Measurements from ENCODE around the gene JCAD.

JCAD gene

GRCh38 chr10:30045961-30046360 is 13.4 kb downstream of the JCAD start:
- no peak for TF ChIP-seq ZFX (IDR thresholded peaks at IDR 0.05; ENCODE audit: borderline replicate concordance)
- TF ChIP-seq, protein P1, sequence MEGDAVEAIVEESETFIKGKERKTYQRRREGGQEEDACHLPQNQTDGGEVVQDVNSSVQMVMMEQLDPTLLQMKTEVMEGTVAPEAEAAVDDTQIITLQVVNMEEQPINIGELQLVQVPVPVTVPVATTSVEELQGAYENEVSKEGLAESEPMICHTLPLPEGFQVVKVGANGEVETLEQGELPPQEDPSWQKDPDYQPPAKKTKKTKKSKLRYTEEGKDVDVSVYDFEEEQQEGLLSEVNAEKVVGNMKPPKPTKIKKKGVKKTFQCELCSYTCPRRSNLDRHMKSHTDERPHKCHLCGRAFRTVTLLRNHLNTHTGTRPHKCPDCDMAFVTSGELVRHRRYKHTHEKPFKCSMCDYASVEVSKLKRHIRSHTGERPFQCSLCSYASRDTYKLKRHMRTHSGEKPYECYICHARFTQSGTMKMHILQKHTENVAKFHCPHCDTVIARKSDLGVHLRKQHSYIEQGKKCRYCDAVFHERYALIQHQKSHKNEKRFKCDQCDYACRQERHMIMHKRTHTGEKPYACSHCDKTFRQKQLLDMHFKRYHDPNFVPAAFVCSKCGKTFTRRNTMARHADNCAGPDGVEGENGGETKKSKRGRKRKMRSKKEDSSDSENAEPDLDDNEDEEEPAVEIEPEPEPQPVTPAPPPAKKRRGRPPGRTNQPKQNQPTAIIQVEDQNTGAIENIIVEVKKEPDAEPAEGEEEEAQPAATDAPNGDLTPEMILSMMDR (IDR thresholded peaks at IDR 0.05): no peak
- H3K27ac ChIP-seq: no peak overlapping the region

DNA sequence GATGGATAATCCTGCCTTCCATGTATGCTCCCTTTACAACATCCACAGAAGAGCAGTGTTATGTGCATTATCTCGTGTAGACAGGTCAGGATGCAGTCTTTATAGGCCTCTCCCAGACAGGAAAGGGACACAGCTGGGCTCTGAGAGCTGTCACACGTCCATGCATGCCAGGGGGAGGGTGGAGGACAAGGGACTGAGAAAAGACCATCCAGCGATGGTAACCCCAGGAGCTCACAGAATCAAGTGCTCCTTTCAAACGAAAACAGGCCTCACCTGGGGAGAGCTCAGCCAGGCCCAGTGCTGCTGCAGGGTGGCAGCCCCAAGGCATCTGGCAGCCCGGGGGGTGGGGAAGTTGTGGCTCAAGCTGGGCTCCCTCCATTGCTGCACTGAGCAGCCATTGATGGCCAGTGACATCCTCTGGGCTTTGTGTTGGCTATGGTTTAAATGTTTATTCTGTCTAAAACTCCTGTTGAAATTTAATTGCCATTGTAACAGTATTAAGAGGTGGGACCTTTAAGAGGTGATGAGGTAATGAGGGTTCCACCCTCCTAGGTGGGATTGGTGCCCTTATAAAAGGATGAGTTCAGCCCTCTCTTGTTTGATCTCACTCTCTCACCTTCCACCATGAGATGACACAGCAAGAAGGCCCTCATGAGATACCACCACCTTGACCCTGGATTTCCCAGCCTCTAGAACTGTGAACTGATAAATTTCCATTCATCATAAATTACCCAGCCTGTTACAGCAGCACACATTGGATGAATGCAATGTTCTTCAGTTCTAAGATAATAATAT is 15.7 kb downstream of the JCAD start:
- TF ChIP-seq, protein P1 (IDR thresholded peaks at IDR 0.05): no peak
- no peak for TF ChIP-seq ZFX (IDR thresholded peaks at IDR 0.05; ENCODE audit: borderline replicate concordance)
- H3K27ac ChIP-seq: no peak overlapping the region

- TF ChIP-seq ZFX (IDR thresholded peaks at IDR 0.05; ENCODE audit: borderline replicate concordance): no peak
- TF ChIP-seq, protein P1 (IDR thresholded peaks at IDR 0.05): no peak
These were observed 16.6 kb downstream of the JCAD start for GRCh38 chr10:30042820-30043219.

GRCh38 chr10:30041196-30042105 is 17.9 kb downstream of the JCAD start:
- TF ChIP-seq, protein P1 (IDR thresholded peaks at IDR 0.05): no peak
- TF ChIP-seq ZFX (IDR thresholded peaks at IDR 0.05; ENCODE audit: borderline replicate concordance): no peak
- H3K27ac ChIP-seq: no peak overlapping the region

More at GRCh38 chr10:30042820-30043219, 16.6 kb downstream of the JCAD start:
- no peak overlapping the region for H3K27ac ChIP-seq

DNA sequence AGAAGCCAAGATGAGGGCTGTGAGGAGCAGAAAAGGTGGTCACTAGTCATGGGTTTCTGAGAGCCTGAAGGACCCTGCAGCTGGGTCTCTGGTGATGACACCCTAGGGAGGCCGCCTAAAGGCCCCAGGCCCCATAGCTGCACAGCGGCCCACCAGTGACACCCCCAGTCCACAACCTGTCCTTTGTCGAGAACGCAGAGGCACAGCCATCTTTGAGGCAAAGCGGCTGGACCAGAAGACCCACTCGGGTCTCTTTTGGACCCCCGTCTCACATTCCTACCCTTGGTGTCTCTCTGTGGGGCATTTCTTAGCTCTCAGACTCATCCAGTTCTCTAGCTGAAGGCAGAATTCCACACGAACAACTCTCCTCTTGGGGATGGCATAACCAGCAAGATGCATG is 18.8 kb downstream of the JCAD start:
- TF ChIP-seq, protein P1 (IDR thresholded peaks at IDR 0.05): no peak
- no peak for TF ChIP-seq ZFX (IDR thresholded peaks at IDR 0.05; ENCODE audit: borderline replicate concordance)
- H3K27ac ChIP-seq: no peak overlapping the region

DNA sequence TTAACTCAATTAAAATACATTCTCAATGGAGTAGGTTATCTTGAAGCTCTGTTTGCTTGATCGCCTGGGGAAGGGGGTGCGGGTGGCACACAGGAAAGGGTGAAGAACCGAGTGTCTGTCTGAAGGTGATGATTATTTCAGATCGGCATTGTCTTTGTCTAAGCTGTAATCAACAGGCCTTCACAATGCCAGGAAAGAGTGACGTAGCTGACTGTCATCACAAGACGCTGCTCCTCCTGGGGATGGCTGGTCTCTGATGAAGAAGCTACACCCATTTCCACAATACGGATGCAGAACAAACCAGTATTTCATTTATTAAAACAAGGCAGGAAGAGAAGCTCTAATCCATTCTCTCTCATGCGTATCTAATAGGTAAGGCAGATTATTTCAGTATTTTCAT is 19.4 kb downstream of the JCAD start:
- TF ChIP-seq, protein P1 (IDR thresholded peaks at IDR 0.05): no peak
- no peak for TF ChIP-seq ZFX (IDR thresholded peaks at IDR 0.05; ENCODE audit: borderline replicate concordance)
- no peak overlapping the region for H3K27ac ChIP-seq

All from 22Rv1 (cell line).